COR-L47 (cell line): Measurements from ENCODE around the gene ONECUT3.

Experiments used
- DNase-seq: peaks from one replicate; lab custom pipeline; 2025; lab: John Stamatoyannopoulos, UW

The ONECUT3 gene

GRCh38 chr19:1768248-1768647, 14.9 kb downstream of the ONECUT3 start:
- no peak for DNase-seq

GRCh38 chr19:1768918-1769644, 15.8 kb downstream of the ONECUT3 start:
- DNase-seq = no peak

GRCh38 chr19:1769645-1769985, 16.3 kb downstream of the ONECUT3 start:
- DNase-seq = no peak

DNA sequence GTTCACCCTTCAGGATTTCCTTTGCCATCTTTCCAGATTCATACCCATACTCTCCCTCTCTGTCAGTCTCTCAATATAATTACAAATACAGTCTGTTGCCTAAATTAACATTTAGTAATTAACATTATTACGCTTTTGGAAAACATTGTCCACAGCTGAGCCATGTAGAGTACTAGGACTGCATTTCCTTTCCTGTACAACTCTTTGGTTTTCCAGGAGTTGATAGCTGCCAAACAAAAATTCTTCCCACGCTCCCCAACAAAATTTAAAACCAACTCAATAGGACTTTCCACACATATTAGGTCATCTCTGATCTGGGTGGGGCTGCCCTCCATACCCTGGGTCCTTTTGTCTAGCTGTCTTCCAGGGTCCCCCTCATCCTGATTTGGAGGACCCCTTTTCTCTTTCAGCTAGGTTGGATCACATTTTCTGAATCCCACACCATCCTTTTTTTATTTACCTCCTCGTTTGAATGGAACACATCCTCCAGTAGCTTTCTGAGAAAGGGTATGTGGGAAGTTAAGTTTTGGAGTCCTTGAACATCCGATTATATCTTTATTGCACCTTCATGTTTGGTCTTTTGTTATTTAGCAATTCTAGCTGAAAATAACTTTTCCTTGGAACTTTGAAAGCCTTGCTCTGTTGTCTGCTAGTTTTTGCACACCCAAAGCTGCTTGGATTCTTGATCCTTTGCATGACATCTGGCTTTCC, 17.7 kb downstream of the ONECUT3 start:
- DNase-seq = no peak

- DNase-seq = no peak
Observed at GRCh38 chr19:1773184-1773583, 19.9 kb downstream of the ONECUT3 start.

DNA sequence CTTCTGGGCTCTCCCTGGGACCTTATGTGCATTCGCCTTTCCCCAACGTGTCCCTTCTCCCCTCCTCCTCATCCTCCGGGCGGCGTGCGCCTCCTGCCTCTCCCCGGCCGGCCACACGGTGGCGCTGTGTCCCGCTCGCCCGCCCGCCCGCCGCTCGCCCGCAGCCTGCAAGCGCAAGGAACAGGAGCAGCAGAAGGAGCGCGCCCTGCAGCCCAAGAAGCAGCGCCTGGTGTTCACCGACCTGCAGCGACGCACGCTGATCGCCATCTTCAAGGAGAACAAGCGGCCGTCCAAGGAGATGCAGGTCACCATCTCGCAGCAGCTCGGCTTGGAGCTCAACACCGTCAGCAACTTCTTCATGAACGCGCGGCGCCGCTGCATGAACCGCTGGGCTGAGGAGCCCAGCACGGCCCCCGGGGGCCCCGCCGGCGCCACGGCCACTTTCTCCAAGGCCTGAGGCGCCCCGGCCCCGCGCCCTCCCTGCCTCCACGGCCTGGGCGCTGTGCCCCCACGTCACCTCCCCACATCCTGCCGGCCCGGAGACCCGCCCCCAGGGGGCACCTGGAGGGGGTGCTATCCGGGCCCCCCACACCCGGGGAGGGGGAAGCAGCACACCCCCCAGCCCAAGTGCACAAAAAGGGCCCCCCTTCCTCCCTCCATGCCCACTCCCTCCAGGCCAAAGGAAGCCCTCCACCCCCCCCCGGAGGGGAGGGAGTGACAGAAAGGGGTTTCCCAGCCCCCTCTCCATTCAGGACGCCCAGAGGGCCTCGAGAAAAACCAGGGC, 21.9 kb downstream of the ONECUT3 start:
- no peak for DNase-seq

DNA sequence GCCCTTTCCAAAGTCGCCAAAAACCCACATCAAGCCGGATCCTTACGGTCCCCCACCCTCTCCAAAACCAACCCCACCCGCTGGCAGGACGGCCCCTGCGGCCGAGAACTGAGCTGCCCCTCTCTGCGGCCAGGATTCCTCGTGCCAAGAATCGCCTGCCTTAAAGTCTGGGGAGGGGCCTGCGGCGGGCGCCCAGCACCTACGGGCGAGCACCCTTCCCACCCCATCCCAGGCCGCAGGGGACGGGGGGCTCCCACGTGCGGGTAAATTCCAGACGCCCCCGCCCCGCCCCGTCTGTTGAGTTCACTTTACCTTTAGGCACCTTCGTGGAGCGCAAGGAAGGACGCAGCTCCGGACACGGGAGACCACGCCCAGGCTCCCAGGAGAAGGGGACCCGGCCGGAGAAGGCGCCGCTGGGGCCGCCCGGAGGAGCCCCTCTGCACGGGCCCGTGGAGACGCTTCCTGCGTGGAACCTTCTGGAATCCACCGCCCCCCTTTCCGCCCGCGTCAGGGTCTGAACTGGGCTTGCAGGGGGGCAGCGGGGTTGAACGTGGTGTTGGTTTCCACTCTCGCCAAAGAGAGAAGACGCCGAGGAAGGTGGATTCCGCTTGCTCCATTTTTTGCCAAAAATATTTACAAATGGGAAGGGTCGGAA, 22.8 kb downstream of the ONECUT3 start:
- no peak for DNase-seq

- DNase-seq = no peak
Observed at GRCh38 chr19:1776606-1777147, 23.4 kb downstream of the ONECUT3 start.

DNA sequence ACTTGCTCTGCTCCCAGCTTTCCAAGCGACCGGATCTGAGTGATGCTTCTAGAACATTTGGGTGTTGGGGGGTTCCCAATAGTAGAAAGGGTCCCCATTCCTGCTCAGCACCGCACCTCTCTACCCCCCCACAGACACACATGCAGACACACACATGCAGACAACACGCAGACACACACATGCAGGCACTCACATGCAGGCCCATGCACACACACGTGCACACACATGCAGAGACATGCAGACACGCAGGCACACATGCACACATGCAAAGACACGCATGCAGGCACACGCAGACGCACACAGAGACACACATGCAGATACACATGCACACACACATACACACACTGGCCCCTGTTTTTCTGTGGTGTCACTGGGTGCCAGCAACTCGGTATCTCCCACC, 23.8 kb downstream of the ONECUT3 start:
- DNase-seq = no peak

DNA sequence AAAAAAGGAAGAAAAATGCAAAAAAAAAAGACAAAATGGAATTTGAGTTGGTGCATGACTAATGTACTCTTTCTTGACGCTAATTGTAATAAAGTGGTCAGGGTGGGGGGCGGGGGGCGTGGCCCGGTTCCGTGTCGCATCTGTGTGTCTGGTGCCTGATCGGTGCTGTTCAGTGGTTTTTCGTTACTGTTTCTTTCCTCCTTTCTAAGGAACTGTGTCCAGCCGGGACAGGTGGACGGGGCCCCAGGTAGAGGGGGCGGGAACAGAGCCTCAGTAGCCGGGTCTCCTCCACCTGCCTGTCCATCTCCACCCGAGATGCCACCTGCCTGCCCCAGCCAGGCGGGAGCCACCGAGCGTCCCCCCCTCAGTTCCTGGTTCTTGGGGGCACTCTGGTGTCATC, 26.3 kb downstream of the ONECUT3 start:
- DNase-seq = no peak

GRCh38 chr19:1780272-1780958, 27.1 kb downstream of the ONECUT3 start:
- no peak for DNase-seq

DNA sequence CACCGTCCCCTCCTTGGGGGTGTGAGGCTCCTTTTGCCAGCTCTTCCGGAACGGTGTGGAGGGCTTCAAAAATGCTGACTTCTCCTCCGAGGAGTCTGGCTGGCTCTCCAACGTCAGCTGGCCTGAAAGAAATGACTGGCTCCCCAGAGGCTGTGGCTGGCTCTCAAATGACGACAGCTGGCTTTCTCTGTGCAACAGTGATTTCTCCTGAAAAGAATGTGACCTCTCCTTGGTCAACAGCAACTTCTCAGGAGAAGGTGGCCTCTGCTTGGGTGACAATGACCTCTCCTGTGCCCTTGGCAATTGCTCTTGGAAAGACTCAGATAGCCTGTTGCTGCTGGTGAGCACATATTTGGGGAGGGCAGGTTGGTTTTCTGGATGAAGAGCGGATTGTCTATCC, 29.2 kb downstream of the ONECUT3 start:
- no peak for DNase-seq

DNA sequence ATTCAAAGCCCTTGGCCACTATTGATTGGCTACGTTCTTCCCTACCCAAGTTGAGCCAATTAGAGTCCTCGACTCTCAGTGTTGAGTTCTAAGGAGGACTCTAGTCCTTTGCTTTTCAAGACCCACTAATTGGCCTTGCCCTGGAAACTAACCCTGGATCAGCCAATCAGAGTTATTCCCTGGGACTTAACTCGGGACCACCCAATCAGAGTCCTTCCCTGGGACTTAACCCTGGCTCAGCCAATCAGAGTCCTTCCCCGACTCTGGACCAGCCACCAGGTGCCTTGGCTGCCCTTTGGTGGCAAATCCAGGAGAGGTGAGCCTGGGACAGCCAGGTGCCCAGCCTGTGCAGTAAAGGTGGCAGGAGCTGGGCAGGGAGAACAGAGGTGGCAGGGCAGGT, 30.0 kb downstream of the ONECUT3 start:
- DNase-seq = no peak

GRCh38 chr19:1783874-1784273, 30.6 kb downstream of the ONECUT3 start:
- DNase-seq = no peak

- DNase-seq = no peak
Observed at GRCh38 chr19:1785310-1785709, 32.0 kb downstream of the ONECUT3 start.

GRCh38 chr19:1786668-1787067, 33.4 kb downstream of the ONECUT3 start:
- no peak for DNase-seq

GRCh38 chr19:1787116-1787515, 33.8 kb downstream of the ONECUT3 start:
- no peak for DNase-seq

DNA sequence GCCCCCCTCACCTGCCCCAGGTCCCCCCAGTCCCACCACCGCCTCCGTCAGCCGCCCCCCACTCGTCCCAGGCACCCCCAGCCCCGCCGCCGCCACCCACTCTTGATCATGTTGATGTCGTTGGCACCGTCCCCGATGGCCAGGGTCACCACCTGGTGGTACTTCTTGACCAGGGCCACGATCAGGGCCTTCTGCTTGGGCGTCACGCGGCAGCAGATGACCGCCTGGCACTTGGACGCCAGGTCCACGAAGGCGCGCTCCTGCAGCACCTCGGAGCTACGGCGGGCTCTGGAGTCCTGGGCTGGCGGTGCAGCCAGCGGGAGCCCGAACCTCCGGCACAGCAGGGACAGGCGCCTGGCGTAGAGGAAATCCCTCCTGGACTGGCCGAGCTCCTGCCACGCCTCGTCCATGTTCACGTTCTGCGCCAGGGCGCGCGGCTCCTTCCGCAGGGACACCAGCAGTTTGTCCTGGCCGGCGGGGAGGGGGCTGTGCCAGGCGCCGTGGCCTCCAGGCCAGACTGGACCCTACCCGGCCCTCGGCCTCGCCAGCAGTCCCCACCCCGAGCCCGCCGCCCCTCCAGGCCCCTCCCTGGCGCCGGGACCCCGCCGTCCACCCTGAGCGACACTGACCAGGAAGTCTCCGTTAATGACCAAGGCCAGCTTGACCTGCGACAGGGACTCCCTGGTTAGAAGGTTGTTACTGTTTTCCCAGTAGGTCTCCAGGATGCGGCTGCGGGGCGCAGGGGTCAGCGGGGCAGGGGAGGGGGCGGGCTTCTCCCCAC, 36.1 kb downstream of the ONECUT3 start:
- DNase-seq = no peak

DNA sequence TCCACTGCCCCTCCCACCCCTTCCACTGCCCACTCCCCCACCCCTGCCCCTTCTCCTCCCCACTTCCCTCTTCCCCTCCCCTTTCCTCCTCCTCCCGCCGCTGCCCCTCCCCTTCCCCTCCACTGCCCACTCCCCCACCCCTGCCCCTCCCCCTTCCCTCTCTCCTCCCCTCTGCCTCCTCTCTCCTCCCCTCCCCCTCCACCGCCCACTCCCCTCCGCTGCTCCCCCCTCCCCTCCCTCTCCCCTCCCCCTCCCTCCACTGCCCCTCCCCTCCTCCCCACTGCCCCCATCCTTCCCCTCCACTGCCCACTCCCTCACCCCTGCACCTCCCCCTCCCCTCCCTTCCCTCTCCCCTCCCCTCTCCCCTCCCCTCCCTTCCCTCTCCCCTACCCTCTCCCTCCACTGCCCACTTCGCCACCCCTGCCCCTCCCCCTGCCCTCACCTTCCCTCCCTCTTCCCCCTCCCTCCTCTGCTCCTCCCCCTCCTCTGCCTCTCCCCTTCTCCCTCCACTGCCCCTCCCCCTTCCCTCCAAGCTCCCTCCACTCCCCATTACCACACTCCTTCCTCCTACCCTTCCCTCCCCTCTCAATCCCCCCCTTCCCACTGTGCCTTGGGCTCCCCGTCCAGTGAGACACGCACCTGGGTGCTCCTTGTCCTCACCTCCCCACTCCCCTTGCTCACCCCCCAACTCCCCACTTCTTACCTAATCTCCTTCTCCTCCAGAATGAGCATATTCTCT, 36.9 kb downstream of the ONECUT3 start:
- no peak for DNase-seq

GRCh38 chr19:1791879-1792278, 38.6 kb downstream of the ONECUT3 start:
- DNase-seq = no peak
